NCI-H187 treated with DMSO at 0.1 percent for 48 hours (cell line): Measurements from ENCODE around the gene CD44.
A peak's percentile ranks its signal among the peaks of the same experiment; 100 is the strongest.

Experiments
- DNase-seq: peaks from one replicate; lab custom pipeline; 2025; lab: John Stamatoyannopoulos, UW

CD44 gene

DNA sequence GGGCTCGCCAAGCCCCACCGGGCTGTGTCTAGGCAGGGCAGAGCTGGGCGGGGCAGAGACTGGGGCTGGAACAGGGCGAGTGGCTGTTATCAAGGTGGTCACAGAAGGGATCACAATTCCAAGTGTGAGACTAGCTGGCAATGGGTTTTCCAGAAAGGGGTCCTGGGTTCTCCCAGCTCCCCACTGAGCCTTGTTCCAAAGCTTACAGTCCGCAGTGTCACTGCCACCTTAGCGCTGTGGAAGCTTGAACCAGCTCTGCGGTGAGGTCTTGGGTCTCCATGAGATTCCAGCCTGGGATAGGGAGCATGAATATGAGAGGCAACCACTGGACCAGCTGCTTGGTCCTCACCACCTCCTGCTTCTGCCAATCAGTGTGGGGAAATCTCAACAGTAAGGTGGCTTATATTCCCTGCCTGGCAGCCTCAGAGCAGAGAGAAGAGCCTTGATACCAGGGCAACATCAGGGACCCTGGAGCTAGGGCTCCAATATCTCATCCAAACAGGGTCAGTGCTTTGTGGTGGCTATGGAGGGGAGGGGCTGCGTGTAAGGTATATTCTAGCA is 831 bp downstream of the CD44 start:
- no peak for DNase-seq

DNA sequence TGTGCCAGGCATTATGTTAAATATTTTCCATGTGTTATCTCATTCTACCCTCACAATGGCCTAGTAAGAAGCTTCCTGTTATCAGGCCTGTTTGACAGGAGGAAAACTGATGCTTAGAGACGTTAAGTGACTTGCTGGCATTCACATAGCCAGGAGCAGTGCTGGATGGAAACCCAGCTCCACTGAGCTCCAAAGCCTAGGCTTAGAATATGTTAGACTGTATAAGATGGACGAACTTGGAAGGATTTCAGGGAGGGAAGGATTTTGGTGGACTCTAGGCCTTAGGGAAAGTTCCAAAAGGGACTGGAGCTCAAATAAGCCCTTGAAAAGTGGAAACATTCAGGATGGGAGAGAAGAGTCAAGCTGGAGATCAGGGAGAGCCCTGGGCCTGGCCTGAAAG is 2.1 kb downstream of the CD44 start:
- no peak for DNase-seq

DNA sequence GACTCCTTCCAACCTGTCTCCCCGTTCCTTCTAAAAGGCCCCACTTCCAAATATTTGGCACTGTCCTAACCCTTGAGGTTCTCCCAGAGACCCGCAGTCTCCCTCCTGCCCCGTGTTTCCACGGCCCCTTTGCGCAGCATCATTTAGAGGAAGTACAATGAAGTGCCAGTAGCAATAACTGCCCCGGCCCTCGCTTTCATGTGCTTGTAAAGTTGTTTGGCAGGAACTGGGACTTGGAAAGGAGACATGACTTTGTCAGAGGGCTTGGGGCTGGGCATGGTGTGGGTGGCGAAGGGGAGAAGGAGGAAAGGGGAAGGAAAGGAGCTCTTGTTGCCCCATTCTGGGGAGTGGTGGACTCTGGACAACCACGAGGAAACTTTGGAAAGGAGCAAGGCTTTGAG is 2.6 kb downstream of the CD44 start:
- no peak for DNase-seq

DNA sequence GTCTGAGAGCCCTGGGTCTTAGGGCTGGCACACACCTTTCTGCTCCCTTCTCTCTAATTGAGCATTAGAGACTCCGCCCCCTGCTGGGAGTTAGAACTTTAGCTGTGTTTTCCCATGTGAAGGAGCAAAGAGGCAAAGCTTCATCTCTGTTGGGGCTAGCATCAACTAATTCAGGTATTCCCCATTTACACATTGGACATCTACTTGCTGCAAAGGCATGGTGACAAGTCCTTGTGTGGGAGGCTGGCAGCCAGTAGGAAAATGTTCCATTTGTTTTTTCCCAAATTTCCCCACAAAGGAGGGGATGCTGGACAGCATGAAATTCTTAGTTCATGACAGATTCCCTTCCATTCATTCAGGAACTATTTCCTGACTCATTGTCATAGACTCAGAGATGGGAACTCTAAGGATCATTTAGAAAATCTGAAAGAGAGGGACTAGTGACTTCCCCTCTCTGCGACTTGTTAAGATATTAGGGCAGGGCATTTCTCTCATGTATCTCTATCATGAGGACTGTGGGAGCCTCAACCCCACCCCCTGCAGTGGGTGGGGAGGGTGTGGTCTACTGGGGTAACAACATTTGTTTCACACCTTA is 3.6 kb downstream of the CD44 start:
- DNase-seq = no peak

DNA sequence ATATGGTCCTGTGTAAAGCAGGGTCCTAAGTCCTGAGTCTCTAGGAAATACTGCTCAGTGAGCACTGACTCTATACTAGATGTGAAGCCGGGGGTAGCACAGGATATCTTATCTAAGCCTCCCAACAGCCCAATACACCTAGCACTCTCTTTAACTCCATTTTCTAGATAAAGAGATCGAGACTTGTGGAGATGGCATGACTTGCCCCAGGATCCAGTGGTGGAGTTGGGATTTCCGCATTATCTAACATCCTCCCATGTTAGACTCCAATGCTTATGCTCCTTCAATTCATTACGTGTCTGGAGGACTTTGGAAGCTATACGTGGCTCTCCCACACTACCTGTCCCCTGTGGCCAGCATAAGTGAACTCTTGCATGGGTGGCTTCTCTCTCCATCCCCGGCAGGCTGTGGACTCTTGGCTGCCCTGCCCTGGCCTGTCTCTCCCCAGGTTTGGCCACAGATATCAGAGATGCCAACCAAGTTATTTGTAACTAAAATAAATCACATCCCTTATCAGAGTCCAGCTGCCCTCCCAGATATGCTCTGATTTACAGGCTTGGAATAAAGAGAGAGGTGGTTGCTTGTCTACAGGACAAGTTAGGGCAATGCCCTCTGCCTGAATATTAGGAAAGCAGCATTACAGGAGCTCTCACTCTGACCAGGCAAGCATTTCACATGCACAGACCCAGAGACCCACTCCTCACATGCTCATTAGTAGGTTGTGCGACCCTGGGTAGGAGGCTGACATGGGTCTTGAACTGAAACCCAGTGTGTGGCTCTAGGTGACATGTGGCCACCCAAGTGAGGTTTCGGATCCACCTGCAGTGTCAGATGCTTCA is 4.5 kb downstream of the CD44 start:
- no peak for DNase-seq

DNA sequence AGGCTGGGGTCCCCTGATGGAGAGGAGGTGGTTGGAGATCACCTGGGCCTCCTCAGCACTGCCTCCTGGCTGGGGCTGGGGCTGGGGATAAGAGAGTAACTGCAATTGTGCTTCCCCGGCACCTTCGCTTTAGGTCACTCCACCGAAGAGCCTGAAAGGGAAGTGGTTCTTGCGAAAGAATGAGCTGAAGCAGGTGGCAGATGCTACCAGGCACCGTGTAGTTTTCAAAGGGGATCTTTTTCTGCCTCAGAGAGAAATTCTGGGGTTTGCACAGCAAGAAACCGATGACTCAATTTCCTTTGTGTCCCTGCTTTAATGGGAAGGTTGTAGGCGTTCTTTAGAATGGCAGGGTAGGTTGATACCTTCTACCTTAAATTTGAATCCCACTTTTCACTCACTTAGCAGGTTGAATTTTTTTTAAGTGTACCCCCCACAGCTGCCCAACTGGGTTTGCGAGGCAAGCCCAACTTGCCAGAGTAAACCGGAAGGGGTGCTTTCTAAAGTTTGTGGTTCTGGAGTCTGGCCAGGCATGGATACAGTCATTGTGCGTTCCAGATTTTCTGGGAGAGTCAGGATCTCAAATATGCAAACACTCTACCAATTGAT is 5.3 kb downstream of the CD44 start:
- no peak for DNase-seq

DNA sequence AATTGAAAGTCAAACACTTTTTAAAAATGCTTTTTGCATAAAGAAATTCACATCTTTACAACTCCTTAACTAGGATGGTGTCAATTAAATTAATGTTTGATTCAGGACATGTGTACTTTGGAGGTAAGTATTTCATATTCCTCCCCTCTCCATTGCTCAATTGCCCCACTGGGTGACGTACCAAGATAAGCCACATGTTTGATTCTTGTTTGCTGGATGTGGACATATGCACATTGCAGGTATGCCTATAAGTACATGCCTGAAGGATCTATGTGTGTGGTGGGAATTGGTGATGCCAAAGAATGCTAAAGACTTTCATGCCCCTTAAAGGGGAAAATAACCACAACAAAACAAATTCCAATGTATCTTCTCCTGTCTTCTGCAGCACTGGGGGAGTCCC is 5.8 kb downstream of the CD44 start:
- DNase-seq = no peak

DNA sequence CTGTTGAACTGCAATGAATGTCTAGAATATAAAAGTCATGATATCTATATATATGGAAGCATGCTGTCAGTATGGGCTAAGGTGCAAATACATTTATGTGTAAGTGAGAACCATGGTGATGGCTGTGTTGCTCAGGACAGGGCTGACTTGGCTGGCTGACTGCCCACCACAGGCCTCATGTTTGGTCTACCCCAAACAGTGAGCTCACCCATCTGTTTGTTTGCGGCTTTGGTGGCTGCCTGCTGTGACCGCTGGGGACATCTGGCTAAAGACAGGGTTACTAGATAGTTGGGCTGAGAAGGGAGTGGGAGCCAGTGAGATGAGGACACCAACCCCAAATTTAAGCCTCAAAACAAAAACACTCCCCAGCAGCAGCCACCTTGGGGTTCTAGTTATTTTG is 6.3 kb downstream of the CD44 start:
- DNase-seq = no peak

DNA sequence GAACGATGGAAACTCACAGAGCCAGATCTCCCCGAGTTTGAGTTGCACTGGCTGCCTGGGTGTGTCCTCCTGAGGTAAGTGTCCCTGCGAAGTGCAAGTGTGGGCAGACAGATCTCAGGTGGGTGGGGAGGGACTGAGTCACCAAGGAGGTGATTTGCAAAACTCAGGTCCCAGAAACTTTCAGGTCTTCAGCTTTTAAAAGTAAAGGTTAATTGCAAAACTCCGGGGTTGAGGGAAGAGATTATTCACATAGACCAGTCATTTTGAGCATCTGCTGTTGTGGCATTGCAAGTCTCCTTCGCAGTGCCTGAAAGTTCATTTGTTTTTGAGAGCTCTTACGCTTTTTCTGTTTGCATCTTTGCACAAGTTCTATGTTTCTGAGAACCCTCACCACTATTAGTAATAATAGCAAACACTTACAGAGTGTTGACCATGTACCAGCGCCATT is 7.1 kb downstream of the CD44 start:
- no peak for DNase-seq

DNA sequence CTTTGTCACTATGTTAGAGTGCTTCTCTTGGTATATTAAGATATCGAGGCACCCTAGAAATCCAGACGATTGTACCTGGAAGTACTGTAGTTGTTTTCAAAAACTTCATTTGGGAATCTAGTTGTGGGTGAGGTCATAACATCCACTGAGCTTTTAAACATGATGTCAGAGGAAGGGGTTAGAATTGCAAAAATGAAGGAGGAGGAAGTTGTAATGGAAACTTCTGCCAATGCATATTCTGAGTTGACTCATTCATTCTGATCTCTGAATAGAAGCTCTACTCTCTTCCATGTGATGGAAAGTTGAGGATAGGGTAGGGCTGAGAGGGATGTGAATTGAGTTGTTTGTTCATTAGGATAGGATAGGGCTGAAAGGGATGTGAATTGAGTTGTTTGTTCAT is 7.7 kb downstream of the CD44 start:
- no peak for DNase-seq

DNA sequence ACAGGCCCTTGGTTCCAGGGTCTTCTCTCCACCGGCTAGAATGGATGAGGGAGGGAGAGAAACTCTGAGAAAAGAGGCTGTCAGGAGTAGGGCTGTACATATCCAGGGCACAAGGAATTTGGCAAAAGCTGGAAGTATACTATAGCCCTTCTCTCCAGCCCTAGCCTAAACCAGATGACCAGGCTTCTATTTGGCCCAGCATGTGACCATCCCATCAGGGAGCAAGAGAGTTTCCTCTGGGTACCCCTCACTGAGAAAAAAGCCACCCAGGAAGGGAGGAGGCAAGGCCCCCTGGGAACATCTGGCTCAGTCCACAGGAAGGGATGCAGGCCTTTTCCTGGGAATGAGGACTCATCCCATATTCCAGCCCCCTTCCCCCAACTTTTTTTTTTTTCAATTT is 8.3 kb downstream of the CD44 start:
- no peak for DNase-seq

DNA sequence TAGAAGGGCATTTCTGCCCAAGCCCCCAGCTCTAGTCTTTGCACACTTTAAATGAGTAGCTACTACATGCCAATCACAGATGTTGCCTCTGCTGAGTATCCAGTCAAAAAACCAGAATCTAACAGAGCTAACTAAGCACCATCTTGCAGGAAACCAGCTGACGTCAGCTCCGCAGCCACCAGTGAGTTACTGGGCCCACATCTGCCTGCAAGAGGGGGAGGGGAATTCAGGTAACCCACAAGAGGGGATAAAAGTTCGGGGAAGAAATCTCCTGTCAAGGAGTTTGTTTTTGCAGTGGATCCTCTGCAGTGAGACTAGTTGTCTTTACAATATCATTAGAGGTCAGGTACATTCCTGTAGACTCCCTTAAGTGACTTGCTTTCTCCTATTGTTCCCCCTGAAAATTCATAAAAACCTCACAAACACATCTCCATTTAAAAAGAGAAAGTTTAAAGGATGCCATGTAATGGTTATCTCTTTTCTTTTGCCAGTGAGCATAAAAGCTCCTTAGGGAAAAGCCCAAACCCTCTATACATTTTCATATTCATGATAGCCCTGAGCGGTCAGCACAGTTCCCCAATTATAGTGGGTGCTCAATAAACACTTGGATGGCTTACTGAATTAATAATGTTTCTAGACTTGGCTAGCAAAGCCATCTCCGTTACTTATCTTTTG is 9.3 kb downstream of the CD44 start:
- DNase-seq = no peak

DNA sequence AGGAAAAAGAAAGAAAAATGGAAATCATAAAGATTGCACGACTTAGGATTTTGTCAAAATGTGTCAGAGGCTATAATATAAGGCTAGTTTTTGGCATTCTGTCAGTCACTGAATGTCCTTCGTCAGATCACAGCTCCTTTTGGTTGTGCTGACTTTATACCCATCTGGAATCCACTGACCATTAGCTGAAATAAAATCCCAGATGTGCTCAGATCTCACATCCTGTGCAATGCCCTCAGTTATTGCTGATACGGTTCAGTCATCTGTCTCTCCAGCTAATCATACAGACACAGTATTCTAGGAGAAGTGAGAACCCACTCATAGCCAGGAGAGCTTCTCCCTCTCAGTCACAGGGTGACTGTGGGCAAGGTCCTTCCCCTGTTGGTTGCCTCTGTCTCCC is 11.5 kb downstream of the CD44 start:
- no peak for DNase-seq

DNA sequence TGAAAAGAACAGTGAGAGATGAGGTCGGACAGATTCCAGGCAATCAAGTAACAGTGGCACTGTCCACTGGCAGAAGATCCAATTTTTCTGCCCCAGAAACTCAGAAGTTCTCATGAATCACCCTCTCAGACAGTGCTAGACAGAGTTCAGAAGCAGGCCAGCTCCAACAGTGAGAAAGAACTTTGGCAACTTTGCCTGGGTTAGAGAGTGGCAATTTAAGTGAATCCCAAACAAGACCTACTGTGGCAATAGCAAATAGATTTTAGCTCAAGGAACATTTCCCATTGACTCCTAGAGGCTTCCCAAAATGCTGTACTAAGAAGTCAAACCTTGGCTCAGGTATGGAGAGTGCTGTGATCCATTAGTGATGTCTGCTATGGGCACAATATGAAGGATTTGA is 12.3 kb downstream of the CD44 start:
- no peak for DNase-seq

DNA sequence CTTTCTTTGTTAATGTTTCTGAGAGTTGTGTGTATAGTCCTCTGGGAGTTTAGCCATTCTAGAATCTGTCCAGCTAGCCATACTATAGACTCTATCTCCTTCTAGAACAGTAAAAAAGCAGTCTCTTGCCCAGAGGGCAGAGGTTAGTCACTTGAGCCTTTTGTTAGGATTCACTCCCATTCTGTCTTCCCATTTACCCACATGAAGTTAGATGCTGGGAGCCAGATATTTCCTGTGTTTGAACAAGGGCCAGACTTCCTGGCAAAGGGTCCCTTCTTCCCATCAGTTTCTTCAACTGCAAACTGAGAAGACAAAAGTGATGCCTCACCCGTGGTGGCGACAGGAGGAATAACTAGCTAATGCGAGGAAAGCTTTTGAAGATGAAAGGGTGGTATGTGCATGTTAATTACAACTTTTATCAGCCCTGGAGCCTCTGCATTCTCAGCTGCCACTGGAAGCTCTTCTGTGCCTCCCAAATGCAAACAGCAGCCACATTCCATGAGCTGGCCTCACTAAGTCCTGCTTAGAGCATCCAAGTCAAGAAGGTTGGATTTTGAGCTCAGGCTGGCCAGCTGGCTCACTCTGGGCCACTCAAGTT is 12.8 kb downstream of the CD44 start:
- no peak for DNase-seq

DNA sequence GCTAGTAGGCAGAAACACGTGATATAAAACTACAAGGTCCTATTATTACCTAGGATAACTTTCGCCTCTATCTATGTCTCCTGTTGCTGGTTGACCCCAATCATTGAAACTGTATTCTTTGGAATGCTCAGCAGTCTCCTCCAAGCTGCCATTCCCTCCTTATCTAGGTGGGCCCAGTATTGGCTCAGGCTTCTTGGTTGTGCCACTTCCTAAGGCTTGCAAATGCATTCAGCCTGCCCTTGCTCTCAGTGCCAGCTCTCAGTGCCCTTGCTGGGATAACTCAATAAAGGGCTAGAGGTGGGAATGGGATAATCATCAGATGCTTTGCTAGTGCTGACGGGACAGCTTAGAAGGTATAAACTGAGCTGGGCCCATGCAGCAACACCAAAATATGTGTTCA is 13.6 kb downstream of the CD44 start:
- no peak for DNase-seq

DNA sequence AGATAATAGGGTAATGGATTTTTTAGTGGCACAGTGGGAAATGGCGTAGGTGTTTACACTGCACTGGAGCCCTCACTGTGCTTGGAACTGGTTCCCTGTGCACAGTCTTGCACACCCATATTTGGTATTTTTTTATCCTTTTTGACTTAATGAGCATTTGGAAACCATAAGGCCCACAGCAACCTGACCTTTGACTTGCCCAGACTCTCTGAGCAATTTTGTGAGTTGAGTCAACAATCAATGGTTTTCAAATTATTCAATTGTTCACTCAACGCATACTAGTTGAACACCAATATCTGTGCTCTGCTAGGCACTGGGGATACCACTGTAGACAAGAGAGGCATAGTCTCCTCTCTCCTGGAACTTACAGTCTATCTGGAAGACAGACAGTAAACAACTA is 14.3 kb downstream of the CD44 start:
- DNase-seq = no peak

DNA sequence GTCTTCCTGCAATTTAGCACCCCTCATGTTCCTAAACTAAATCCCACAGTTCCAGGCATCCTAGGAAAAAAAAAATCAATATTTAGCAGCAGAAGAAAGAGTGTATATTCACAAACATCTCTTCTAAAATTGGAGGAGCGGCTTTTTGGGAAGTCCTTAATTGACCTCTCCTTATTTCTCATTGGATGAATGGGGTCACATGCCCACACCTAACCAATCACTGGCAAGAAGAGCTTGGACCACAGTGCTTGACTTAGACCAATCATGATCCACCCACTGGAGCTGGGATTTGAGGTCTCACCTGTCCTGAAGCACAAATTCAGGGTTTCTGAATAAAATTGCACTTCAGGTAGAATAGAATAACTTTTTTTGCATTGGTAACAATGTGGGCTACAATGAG is 16.0 kb downstream of the CD44 start:
- no peak for DNase-seq

DNA sequence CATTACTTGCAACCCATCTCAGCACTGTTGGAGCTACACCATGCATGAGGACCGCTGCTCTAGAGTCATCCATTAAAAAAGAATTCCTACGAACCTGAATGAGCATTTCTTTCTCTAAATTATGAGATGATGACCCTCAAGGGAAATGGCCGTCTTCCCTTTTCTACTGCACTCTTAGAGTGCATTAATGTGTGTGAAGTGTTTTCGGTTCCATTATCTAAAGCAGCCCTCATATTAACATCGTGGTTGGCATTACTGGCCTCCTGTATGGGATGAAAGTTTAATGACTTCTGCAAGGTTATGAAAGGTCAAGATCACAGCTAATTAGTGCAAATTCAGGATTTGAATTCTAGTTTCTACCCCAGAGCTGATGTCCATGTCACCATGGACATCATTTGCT is 16.7 kb downstream of the CD44 start:
- peak; percentile 84 for DNase-seq

DNA sequence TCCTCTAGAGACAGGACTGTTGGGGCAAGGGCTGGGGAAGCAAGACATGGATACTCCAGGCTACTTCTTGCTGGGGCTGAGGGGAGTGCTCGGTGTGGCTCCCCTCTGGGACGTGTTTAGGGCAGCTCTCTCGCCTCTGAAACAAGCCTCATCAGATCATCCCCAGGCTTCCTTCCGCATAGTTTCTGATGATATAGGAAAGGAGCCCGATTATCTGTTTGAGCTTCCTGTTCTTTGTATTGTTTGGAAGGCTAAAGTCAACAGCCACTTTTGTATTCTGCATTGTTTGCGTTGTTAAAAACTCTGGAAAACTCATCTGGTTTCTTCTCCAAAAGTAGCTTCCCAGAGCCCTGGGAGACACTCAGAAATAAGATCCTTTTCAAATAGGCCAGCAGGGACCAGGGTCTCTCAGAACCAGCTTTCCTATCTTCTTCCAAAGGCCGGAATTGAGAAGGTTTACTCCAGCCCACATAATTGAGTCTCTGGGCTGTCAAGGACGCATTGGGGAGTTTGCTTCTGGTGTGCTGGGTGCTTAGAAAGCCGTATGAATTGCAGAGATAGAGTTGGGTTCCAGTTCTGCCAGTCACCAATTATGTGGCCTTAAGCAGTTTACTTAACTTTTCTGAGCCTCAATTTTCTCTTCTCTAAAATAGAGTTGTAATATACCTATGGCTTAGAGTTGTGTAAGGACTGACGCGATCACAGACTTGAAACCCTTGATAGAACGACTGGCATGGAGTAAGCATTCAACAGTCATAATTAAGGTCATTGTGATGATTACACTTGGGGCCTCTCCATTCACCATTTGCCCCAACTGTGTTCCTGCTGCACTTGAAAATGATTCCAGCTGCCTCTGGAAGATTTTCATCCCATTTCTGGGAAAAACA is 19.1 kb downstream of the CD44 start:
- no peak for DNase-seq
